Endothelial cell of umbilical vein (primary cell): ENCODE results near the gene ZMPSTE24. TPM values are rescaled to one million over a fixed set of nuclear protein-coding genes. Genes with fewer than 3 reads are reported as not detected.

Experiments used
- BruUV-seq: library from RNA; stranded (reverse); fragments of 400-500 nt; replicated peaks from 2 replicates; lab custom pipeline; 2021; lab: Mats Ljungman, UMichigan
- CTCF ChIA-PET: fragments of 300-600, 350-600 bp; sonication (Branson Sonifier 250); formaldehyde crosslinking; loops from one replicate; lab custom pipeline; 2021; ENCODE audit warnings: antibody characterized with exemption, inconsistent platforms; lab: Charles Lee
- POLR2A ChIA-PET: fragments of 300-600, 350-600 bp; sonication (Branson Sonifier 250); formaldehyde crosslinking; loops from one replicate; lab custom pipeline; 2021; ENCODE audit warnings: antibody characterized with exemption, inconsistent platforms; lab: Charles Lee
- DNase-seq: peaks from one replicate; pipeline ENCODE4 v3.0.0-alpha.2; 2011; ENCODE audit warnings: low read depth, low spot score
- FAIRE-seq: peaks from 2 replicates; lab custom pipeline; 2011; peaks lifted over from hg19 to GRCh38; lab: Jason Lieb, UNC
- H2AFZ ChIP-seq: 2 replicates; pipeline ENCODE4 v1.6.0; 2012; ENCODE audit warnings: low read depth, low read length, control low read depth, inconsistent platforms
- H3K27ac ChIP-seq: 2 replicates; pipeline ENCODE4 v1.5.1; 2011; ENCODE audit warnings: low read depth, mild to moderate bottlenecking, control low read depth, low read length, moderate library complexity; ENCODE audit not compliant: insufficient read depth
- H3K27me3 ChIP-seq, 2 experiments: 2 replicates each; pipeline versions ENCODE4 v1.6.0 to v1.6.1; 2011; ENCODE audit warnings: low read length in 2 of 2, mixed read lengths in 1 of 2; ENCODE audit not compliant: control insufficient read depth in 2 of 2, insufficient read depth in 2 of 2
- H3K36me3 ChIP-seq, 2 experiments: 2 replicates in 1 of 2; 3 replicates in 1 of 2; pipeline ENCODE4 v1.5.1; 2011; ENCODE audit warnings: low read length in 2 of 2, mild to moderate bottlenecking in 1 of 2, moderate library complexity in 1 of 2; ENCODE audit not compliant: control insufficient read depth in 2 of 2, insufficient read depth in 2 of 2; ENCODE audit errors: extremely low read depth in 1 of 2
- H3K4me1 ChIP-seq: 3 replicates; pipeline ENCODE4 v1.5.1; 2011; ENCODE audit warnings: mild to moderate bottlenecking, low read length; ENCODE audit not compliant: control insufficient read depth, insufficient read depth; ENCODE audit errors: extremely low read depth
- H3K4me2 ChIP-seq: 2 replicates; pipeline ENCODE4 v1.6.1; 2011; ENCODE audit warnings: low read length, control low read depth, mixed read lengths; ENCODE audit not compliant: insufficient read depth
- H3K4me3 ChIP-seq, 3 experiments: fragments of 200-600 bp in 1 of 3; sonication (generic), shearing (Covaris generic) in 1 of 3; replicated peaks in 1 of 3; 2 replicates each; pipeline ENCODE4 v1.5.1; 2011 to 2016; ENCODE audit warnings: control low read depth in 3 of 3, low read length in 3 of 3, mild to moderate bottlenecking in 2 of 3, inconsistent platforms in 1 of 3, low read depth in 1 of 3, moderate library complexity in 1 of 3; ENCODE audit not compliant: insufficient read depth in 1 of 3
- H3K79me2 ChIP-seq: 2 replicates; pipeline ENCODE4 v1.6.0; 2012; ENCODE audit warnings: low read length, inconsistent platforms; ENCODE audit not compliant: control insufficient read depth, insufficient read depth
- H3K9ac ChIP-seq: replicated peaks from 2 replicates; pipeline ENCODE3; 2011; ENCODE audit warnings: low read length, control low read depth; ENCODE audit not compliant: insufficient read depth; ENCODE audit errors: extremely low read depth
- H3K9me1 ChIP-seq: replicated peaks from 3 replicates; pipeline ENCODE4 v1.6.0; 2011; ENCODE audit warnings: mild to moderate bottlenecking, low read length; ENCODE audit not compliant: control insufficient read depth, insufficient read depth; ENCODE audit errors: extremely low read depth
- H3K9me3 ChIP-seq: replicated peaks from 2 replicates; pipeline ENCODE4 v1.5.1; 2012; ENCODE audit warnings: low read length, inconsistent platforms; ENCODE audit not compliant: control insufficient read depth, insufficient read depth
- H4K20me1 ChIP-seq: replicated peaks from 2 replicates; pipeline ENCODE3; 2011; ENCODE audit warnings: mild to moderate bottlenecking, low read length; ENCODE audit not compliant: control insufficient read depth, insufficient read depth; ENCODE audit errors: extremely low read depth
- EZH2 ChIP-seq: IDR thresholded peaks from 2 replicates; pipeline ENCODE4 v1.6.1; 2012; ENCODE audit warnings: borderline replicate concordance, low read depth, mild to moderate bottlenecking, moderate library complexity, low read length, inconsistent platforms; ENCODE audit not compliant: severe bottlenecking
- FOS ChIP-seq: IDR thresholded peaks from 2 replicates; pipeline ENCODE4 v1.6.1; 2011; ENCODE audit warnings: mild to moderate bottlenecking, low read length, moderate library complexity, borderline replicate concordance; ENCODE audit not compliant: insufficient read depth
- GATA2 ChIP-seq: IDR thresholded peaks from 2 replicates; pipeline ENCODE4 v1.7.0; 2011; ENCODE audit warnings: low read depth, mild to moderate bottlenecking, moderate library complexity, mixed read lengths, low read length; ENCODE audit not compliant: insufficient read length, insufficient read depth
- JUN ChIP-seq: IDR thresholded peaks from 2 replicates; pipeline ENCODE4 v1.6.1; 2011; ENCODE audit warnings: borderline replicate concordance, low read depth; ENCODE audit not compliant: insufficient read length, insufficient read depth
- MYC ChIP-seq: IDR thresholded peaks from one replicate; pipeline ENCODE4 v1.6.1; 2011; ENCODE audit warnings: mild to moderate bottlenecking, low read depth, low read length
- POLR2A ChIP-seq: IDR thresholded peaks from 2 replicates; pipeline ENCODE4 v1.6.1; 2012; ENCODE audit warnings: low read depth, mild to moderate bottlenecking, control low read depth, low read length
- POLR2AphosphoS5 ChIP-seq: IDR thresholded peaks from 2 replicates; pipeline ENCODE4 v1.6.1; 2012; ENCODE audit warnings: low read depth, mild to moderate bottlenecking, control low read depth, low read length, moderate library complexity; ENCODE audit not compliant: insufficient read depth
- dilution Hi-C: fragments of 300-500 bp; cut with MboI; formaldehyde crosslinking; loops from one replicate; pipeline ENCODE4 v1.15.0; 2019; ENCODE audit warnings: low sequenced_read_pairs; ENCODE audit not compliant: extremely low pct_ligation_motif_present
- intact Hi-C: fragments of 100-400 bp; cut with micrococcal nuclease; formaldehyde crosslinking; loops from one replicate; pipeline ENCODE4 v1.10.0; 2022
- polyA plus RNA-seq, 4 experiments: library from polyadenylated mRNA; depleted of rRNA in 3 of 4; stranded (reverse) in 3 of 4; unstranded in 1 of 4; fragments of >200 nt; gene quantifications; 2 replicates each; pipeline versions ENCODE4 v1.2.1 to v1.2.3, GENCODE V29; 2011 to 2012; ENCODE audit warnings: missing spikeins in 1 of 4
- total RNA-seq: library from RNA; stranded (reverse); gene quantifications from 2 replicates; pipeline ENCODE4 v1.2.3, GENCODE V29; 2021
- TF ChIP-seq, protein P1 (sequence below), 2 donors: IDR thresholded peaks; 1 replicate in 1 of 2; 2 replicates in 1 of 2; pipeline ENCODE4 v1.5.1; 2011; ENCODE audit warnings: low read length in 2 of 2, mild to moderate bottlenecking in 2 of 2, moderate library complexity in 2 of 2, control low read depth in 1 of 2, inconsistent platforms in 1 of 2, low read depth in 1 of 2; ENCODE audit not compliant: insufficient read depth in 1 of 2; ENCODE audit errors: extremely low read depth in 1 of 2
- TF ChIP-seq, protein P2 (sequence below): IDR thresholded peaks from 2 replicates; pipeline ENCODE4 v1.6.1; 2011; ENCODE audit not compliant: insufficient read depth, insufficient read length

ZMPSTE24 gene
- total and polyA plus RNA-seq, 2 donors (not counting 3 experiments of a cell fraction or from before 2014, with no cell fraction given): 16.9 to 44.7 TPM

DNA sequence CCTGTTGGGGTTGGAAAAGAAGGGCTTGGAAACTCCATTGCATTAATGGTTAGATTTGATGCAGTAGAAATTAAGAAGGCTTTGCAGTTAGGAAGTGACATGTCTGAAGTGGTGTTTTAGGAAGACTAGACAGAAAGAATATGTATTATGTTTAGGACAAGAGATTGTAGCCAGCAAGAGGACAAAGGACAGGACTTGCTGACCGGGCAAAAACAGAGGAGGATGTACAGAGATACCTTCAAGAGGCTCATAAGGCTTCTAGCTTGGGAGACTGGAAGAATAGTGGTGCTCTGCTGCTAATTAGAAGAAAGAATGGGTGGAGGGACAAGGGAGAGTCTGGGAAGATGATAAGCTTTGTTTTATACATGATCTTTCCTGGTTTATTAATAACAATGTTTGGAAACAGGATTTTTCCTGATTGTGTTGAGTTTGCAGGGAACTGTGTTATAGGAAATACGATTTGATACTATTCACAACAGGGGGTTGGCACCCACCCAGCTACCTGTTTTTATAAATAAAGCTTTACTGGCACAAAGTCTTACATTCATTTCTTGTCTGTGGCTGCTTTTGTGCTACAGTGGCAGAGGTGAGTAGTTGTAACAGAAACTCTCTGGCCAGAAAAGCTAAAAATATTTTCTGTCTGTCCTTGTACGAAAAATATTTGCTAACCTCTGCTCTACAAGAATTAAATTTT lies 47.4 kb upstream of the ZMPSTE24 start:
- H3K4me1 ChIP-seq: no peaks in the 10 kb centered on the region
- H4K20me1 ChIP-seq: no peaks in the 10 kb centered on the region
- no peak overlapping the region for H2AFZ ChIP-seq
- TF ChIP-seq FOS (no peak), EZH2 (no peak), POLR2AphosphoS5 (no peak), POLR2A (no peak), MYC (no peak), GATA2 (no peak), JUN (no peak)
- TF ChIP-seq, protein P1, sequence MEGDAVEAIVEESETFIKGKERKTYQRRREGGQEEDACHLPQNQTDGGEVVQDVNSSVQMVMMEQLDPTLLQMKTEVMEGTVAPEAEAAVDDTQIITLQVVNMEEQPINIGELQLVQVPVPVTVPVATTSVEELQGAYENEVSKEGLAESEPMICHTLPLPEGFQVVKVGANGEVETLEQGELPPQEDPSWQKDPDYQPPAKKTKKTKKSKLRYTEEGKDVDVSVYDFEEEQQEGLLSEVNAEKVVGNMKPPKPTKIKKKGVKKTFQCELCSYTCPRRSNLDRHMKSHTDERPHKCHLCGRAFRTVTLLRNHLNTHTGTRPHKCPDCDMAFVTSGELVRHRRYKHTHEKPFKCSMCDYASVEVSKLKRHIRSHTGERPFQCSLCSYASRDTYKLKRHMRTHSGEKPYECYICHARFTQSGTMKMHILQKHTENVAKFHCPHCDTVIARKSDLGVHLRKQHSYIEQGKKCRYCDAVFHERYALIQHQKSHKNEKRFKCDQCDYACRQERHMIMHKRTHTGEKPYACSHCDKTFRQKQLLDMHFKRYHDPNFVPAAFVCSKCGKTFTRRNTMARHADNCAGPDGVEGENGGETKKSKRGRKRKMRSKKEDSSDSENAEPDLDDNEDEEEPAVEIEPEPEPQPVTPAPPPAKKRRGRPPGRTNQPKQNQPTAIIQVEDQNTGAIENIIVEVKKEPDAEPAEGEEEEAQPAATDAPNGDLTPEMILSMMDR (IDR thresholded peaks at IDR 0.05; ENCODE audit: extremely low read depth in 1 of 2, insufficient read depth in 1 of 2, low read depth in 1 of 2, low read length in 2 of 2): no peak
- TF ChIP-seq, protein P2, sequence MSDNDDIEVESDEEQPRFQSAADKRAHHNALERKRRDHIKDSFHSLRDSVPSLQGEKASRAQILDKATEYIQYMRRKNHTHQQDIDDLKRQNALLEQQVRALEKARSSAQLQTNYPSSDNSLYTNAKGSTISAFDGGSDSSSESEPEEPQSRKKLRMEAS: no peak
- DNase-seq (no peak), FAIRE-seq (no peak)
- no peak overlapping the region for H3K27ac ChIP-seq
- H3K9me3 ChIP-seq: no peaks in the 10 kb centered on the region
- no peak overlapping the region for H3K4me3 ChIP-seq
- no peak overlapping the region for H3K9ac ChIP-seq
- H3K79me2 ChIP-seq: no peaks in the 10 kb centered on the region
- POLR2A ChIA-PET: no interaction called here
- H3K36me3 ChIP-seq: peaks cover 0 to 2% of the 10 kb centered on the region in 2 experiments
- H3K4me2 ChIP-seq: no peak overlapping the region
- CTCF ChIA-PET: interaction anchor here (0.7 to 2.0 kb wide), 6 partner anchors 12 to 128 kb away, joined by 3 to 7 read pairs (median 4); no protein-coding TSS in a partner anchor
- intact Hi-C loops (no loop called here), dilution Hi-C loops (no loop called here)
- H3K27me3 ChIP-seq: no peaks in the 10 kb centered on the region
- BruUV-seq: no TSS peak
- H3K9me1 ChIP-seq: no peaks in the 10 kb centered on the region
